Right atrium auricular region (tissue), 2 donors: ENCODE data around the gene C14orf119. TPM values are rescaled to one million over a fixed set of nuclear protein-coding genes. Genes with fewer than 3 reads are reported as not detected.

Experiments used
- DNase-seq: peaks from one replicate; pipeline ENCODE4 v3.0.0-alpha.2; 2019; ENCODE audit warnings: low spot score
- H3K27ac ChIP-seq, 2 donors: fragments of 200-600 bp; sonication (generic); 1 replicate in 1 of 2; 2 replicates in 1 of 2; pipeline ENCODE4 v1.5.1; 2016 to 2019
- H3K27me3 ChIP-seq, 2 donors: fragments of 200-600 bp; sonication (generic); one replicate each; pipeline versions ENCODE4 v1.5.1 to v1.6.0; 2017 to 2019
- H3K36me3 ChIP-seq: fragments of 200-600 bp; sonication (generic); one replicate; pipeline ENCODE4 v1.5.1; 2016
- H3K4me1 ChIP-seq, 2 donors: fragments of 200-600 bp; sonication (generic); one replicate each; pipeline versions ENCODE4 v1.5.1 to v1.6.0; 2017 to 2019
- H3K4me3 ChIP-seq, 2 donors: fragments of 200-600 bp; sonication (generic); 1 replicate in 1 of 2; 2 replicates in 1 of 2; pipeline ENCODE4 v1.5.1; 2017 to 2019; ENCODE audit warnings: mild to moderate bottlenecking in 1 of 2, moderate library complexity in 1 of 2
- H3K9me3 ChIP-seq, 2 donors: fragments of 200-600 bp; sonication (generic); one replicate each; pipeline ENCODE4 v1.5.1; 2019
- total RNA-seq, 2 donors: library from RNA; depleted of rRNA; stranded (reverse); fragments of >200 nt; gene quantifications; one replicate each; pipeline ENCODE4 v1.1.0, GENCODE V29; 2016
- TF ChIP-seq, protein P1 (sequence below), 2 donors: fragments of 200-600 bp; sonication (generic); IDR thresholded peaks; one replicate each; pipeline ENCODE4 v1.5.1; 2019; ENCODE audit warnings: antibody characterized with exemption in 2 of 2

C14orf119 gene
- total RNA-seq, 2 donors from 2014 or later: 13.5 to 23.7 TPM

DNA sequence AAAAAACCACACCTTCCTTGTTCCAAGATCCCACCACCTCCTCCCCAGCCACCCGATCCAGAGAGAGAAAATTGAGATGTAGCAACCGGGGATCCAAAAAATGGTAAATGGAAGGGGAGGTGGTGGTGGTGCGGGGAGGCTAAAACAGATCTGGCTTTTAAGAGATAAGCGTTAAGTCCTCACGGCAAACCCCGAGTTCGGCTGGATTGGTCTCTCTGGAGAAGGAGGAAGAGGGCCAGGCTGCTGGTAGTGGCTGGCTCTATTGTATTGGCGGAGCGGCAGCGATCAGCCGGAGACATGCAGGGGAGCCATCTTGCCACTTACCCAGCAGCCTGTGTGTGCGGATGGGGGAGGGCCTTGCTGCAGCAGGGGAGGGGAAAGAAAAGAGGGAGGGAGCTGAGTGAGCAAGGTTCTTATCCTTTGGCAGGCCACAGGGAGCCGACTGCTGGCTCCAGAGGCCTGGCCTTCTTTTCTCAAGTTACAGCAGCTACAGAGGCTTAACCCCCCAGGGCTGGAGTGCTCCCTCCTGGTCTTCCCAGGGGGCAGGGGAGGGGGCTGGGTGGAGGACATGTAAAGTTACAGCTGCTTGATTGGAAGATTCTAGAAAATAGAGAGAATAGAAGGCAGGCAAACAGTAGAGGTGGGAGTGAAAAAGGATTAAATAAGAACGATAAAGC lies 23.9 kb upstream of the C14orf119 start:
- Histone ChIP-seq H3K27me3 (no peaks in the 10 kb centered on the region), H3K4me3 (peak overlapping the region; percentile 54), H3K9me3 (no peaks in the 10 kb centered on the region), H3K4me1 (peaks cover 0 to 35% of the 10 kb centered on the region in 2 donors), H3K36me3 (peaks cover 66% of the 10 kb centered on the region), H3K27ac (peak overlapping the region; percentile 78 to 84)
- TF ChIP-seq, protein P1, sequence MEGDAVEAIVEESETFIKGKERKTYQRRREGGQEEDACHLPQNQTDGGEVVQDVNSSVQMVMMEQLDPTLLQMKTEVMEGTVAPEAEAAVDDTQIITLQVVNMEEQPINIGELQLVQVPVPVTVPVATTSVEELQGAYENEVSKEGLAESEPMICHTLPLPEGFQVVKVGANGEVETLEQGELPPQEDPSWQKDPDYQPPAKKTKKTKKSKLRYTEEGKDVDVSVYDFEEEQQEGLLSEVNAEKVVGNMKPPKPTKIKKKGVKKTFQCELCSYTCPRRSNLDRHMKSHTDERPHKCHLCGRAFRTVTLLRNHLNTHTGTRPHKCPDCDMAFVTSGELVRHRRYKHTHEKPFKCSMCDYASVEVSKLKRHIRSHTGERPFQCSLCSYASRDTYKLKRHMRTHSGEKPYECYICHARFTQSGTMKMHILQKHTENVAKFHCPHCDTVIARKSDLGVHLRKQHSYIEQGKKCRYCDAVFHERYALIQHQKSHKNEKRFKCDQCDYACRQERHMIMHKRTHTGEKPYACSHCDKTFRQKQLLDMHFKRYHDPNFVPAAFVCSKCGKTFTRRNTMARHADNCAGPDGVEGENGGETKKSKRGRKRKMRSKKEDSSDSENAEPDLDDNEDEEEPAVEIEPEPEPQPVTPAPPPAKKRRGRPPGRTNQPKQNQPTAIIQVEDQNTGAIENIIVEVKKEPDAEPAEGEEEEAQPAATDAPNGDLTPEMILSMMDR (IDR thresholded peaks at IDR 0.05): no peak
- DNase-seq: peak; percentile 88

DNA sequence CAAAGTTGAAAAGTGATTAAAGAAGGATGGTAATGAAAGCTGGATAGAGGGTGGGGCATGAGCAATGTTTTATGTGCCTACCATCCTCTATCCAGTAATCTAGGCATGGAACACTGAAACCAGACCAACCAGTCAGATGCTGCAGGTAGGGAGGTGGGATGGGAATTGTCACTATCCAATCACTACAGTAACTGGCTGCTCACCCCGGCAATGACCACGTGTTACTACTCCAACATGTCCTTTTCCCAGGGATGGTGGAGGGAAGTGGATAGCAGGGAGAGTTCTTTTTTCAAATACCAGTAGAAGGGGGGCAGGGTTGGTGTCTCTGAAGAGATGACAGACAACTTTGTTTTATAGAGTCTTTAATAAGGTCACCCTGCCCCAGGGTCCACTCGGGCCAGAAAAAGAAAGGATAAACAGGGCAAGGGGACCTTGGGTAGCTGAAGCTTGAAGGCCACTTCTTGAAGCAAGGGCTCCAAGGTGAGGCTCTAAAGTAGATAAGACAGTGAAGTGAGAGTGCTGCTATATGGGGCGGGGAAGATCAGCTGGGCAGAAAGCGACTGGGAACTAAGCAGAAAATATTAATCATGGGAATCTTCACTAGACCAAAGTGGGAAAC lies 23.3 kb upstream of the C14orf119 start:
- TF ChIP-seq, protein P1 (IDR thresholded peaks at IDR 0.05): no peak
- Histone ChIP-seq H3K4me1 (peaks cover 0 to 38% of the 10 kb centered on the region in 2 donors), H3K27me3 (no peaks in the 10 kb centered on the region), H3K9me3 (no peaks in the 10 kb centered on the region), H3K36me3 (peaks cover 65% of the 10 kb centered on the region), H3K4me3 (peak overlapping the region in 1 of 2 donors; percentile 54), H3K27ac (peak overlapping the region; percentile 78 to 84)
- no peak for DNase-seq

DNA sequence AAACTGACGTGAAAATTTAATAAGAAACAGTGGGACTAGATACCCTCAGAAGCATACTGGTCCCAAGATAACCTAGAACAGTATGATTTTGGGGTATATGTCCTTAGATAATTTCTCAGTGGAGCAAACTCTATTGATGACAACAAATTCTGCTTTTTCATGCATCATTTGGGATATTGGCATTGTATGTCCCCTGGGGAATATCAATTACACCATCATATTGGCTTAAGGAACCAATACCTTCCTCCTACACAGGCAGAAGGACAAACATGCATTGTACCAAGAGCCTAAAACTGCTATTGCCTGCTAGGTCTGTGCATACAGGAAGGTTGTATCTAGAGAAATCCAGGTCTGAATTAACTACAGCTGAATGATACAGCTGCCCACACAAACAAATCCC lies 20.4 kb upstream of the C14orf119 start:
- Histone ChIP-seq H3K27ac (no peak overlapping the region), H3K4me1 (peaks cover 0 to 53% of the 10 kb centered on the region in 2 donors), H3K9me3 (no peaks in the 10 kb centered on the region), H3K27me3 (no peaks in the 10 kb centered on the region), H3K4me3 (no peak overlapping the region), H3K36me3 (peaks cover 75% of the 10 kb centered on the region)
- DNase-seq: no peak
- TF ChIP-seq, protein P1 (IDR thresholded peaks at IDR 0.05): no peak

DNA sequence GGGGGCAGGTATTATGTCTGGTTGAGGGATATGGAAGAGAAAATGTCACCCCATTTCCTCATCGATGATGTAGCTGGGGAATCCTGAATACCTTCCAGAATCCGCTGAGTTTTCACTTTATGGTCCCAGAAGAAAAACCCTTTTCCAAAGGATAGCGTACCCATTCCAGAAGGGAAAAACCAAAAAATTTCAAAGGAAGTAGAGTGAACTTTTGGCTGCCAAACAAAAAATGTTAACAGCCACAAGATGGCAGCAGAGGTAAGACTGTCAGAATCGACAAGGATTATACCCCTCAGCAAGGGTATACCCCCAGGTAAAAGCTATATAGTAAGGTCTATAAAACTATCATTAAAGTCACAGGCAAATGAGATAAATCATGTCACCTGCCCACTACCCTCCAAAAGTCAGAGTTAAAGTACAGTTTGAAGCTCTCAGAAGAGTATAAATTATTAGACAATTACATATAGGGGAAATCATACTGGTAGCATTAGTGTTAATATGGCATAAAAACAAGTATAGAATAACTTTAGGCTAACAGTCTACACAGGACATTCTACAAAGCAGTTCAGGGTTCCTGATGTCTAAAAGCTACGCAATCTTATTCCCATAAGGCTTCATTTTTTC lies 18.4 kb upstream of the C14orf119 start:
- TF ChIP-seq, protein P1 (IDR thresholded peaks at IDR 0.05): peak; percentile 40 to 69
- no peak for DNase-seq
- Histone ChIP-seq H3K4me1 (peaks cover 0 to 44% of the 10 kb centered on the region in 2 donors), H3K27me3 (no peaks in the 10 kb centered on the region), H3K27ac (peak overlapping the region in 1 of 2 donors; percentile 17), H3K36me3 (peaks cover 94% of the 10 kb centered on the region), H3K4me3 (no peak overlapping the region), H3K9me3 (no peaks in the 10 kb centered on the region)

DNA sequence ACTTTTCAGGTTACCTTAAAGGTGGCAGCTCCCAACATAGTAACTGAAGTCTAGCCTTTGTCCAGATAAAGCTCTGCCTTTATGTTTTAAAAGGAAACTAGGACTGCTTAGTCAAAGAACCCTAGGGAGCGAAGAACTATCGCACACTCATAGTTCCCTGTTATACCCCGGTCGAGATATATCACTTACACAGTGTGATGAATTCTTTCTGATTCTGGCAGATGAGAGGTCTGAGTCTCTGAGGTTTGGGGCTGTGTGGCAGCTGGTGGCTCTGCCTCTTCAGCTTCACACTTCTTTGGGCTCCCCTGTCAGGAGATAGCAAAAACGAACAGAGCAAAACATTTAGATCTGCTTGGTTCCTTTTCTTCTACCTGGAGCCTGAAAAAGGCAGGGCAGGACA lies 17.3 kb upstream of the C14orf119 start:
- Histone ChIP-seq H3K4me3 (no peak overlapping the region), H3K4me1 (peaks cover 0 to 34% of the 10 kb centered on the region in 2 donors), H3K27me3 (no peaks in the 10 kb centered on the region), H3K27ac (peak overlapping the region; percentile 27 to 42), H3K36me3 (peaks cover 90% of the 10 kb centered on the region), H3K9me3 (no peaks in the 10 kb centered on the region)
- TF ChIP-seq, protein P1 (IDR thresholded peaks at IDR 0.05): no peak
- DNase-seq: no peak
